ENCODE results near the gene PNLIPRP3.

DNA sequence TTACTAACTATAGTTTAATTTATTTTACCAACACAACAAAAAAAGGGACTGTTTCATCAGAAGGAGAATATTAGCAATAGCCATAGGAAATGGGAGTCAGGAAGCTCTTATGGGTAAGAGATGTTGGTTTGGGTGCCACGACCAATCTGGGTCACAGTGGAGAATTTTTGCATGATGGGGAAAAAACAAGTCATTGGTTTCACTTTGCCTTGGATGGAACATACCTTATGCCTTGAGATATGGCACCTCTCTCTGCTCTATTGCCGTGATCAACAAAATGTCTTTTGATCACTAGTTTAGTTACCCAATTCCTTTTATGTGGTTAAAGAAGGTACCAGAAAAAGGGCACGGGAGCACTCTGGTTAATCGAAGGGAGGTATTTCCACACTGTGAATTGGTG, 48.2 kb downstream of the PNLIPRP3 start:
- TF ChIP-seq, protein P1, sequence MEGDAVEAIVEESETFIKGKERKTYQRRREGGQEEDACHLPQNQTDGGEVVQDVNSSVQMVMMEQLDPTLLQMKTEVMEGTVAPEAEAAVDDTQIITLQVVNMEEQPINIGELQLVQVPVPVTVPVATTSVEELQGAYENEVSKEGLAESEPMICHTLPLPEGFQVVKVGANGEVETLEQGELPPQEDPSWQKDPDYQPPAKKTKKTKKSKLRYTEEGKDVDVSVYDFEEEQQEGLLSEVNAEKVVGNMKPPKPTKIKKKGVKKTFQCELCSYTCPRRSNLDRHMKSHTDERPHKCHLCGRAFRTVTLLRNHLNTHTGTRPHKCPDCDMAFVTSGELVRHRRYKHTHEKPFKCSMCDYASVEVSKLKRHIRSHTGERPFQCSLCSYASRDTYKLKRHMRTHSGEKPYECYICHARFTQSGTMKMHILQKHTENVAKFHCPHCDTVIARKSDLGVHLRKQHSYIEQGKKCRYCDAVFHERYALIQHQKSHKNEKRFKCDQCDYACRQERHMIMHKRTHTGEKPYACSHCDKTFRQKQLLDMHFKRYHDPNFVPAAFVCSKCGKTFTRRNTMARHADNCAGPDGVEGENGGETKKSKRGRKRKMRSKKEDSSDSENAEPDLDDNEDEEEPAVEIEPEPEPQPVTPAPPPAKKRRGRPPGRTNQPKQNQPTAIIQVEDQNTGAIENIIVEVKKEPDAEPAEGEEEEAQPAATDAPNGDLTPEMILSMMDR (IDR thresholded peaks at IDR 0.05), result no peak
- no peak for TF ChIP-seq ZFX (IDR thresholded peaks at IDR 0.05; ENCODE audit: borderline replicate concordance)
